Astrocyte of the cerebellum (primary cell): ENCODE data around the gene RAB33B.
A peak's percentile ranks its signal among the peaks of the same experiment; 100 is the strongest.

Experiments used
- DNase-seq: peaks from one replicate; pipeline ENCODE4 v3.0.0-alpha.2; 2011; ENCODE audit warnings: low read depth
- H3K4me3 ChIP-seq: 2 replicates; pipeline ENCODE4 v1.5.1; 2011; ENCODE audit warnings: mild to moderate bottlenecking, low read depth, low read length, moderate library complexity
- CTCF ChIP-seq: IDR thresholded peaks from 2 replicates; pipeline ENCODE4 v1.5.1; 2012; ENCODE audit warnings: low read length, low read depth, moderate library complexity, mild to moderate bottlenecking; ENCODE audit errors: missing control alignments
- in situ Hi-C: cut with HindIII; loops from 2 replicates; pipeline ENCODE4 v1.10.0; 2017; ENCODE audit warnings: low sequenced_read_pairs

Gene RAB33B

DNA sequence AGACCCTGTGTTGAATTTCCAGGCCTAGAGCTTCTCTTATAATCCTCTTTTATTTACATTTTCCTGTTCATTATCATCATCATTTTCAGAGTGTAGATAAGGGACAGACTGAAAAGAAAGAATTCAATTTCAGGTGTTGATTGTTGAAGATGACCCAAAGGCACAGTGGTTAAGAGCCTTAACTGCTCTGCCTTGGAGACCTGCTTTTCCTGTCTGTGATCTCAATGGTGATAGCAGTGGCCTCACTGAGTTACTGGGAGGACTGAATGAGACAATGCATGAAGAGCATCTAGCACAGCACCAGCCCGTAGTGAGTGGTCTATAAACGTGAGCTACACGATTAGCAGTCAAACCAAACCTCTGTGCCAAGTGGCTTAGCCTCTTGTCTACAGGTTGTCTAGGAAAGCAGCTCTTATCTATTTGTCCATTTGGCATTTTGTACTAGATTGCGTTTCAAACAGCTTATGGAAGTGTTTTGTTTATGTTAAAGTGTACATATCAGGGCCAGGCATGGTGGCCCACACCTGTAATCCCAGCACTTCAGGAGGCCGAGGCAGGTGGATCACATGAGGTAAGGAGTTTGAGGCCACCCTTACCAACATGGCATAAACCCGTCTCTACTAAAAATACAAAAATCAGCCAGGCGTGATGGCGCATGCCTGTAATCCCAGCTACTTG is 60.6 kb downstream of the RAB33B start:
- TF ChIP-seq CTCF = no peak
- no peak overlapping the region for H3K4me3 ChIP-seq
- in situ Hi-C loops = no loop called here
- no peak for DNase-seq

- H3K4me3 ChIP-seq = no peak overlapping the region
- no peak for DNase-seq
- TF ChIP-seq CTCF = no peak
- in situ Hi-C loops = no loop called here
Observed at GRCh38 chr4:139515531-139515958, 61.6 kb downstream of the RAB33B start.

DNA sequence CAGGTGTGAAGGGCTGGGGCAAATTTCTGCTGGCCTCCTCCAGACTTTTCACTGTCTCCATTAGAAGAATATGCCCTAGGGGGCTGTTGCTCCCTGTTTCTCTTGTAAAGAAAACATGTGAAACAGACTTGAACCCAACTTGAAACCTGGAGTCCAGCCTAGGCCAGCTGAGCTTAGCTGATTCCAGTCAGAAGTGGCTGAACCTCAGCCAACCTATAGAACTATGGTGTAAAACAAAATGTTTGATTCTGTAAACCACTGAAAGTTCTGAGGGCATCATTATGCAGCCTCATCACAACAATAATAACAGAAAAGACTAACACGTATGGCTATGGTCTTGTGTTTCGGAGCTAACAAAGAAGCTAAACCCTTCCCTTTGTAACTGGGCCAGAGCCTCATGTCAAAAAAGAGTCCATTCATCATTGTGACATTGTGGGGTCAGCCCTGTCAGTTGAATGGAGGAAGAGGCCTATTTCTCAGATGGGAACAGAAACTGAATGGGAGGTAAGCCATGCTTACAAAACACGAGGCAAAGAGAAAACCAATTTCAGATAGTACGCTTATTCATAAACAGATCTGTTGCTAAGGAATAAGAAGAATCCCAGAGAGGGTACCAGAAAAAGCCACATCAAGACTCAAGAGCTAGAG is 68.0 kb downstream of the RAB33B start:
- DNase-seq = no peak
- no peak for TF ChIP-seq CTCF
- in situ Hi-C loops = no loop called here
- no peak overlapping the region for H3K4me3 ChIP-seq

DNA sequence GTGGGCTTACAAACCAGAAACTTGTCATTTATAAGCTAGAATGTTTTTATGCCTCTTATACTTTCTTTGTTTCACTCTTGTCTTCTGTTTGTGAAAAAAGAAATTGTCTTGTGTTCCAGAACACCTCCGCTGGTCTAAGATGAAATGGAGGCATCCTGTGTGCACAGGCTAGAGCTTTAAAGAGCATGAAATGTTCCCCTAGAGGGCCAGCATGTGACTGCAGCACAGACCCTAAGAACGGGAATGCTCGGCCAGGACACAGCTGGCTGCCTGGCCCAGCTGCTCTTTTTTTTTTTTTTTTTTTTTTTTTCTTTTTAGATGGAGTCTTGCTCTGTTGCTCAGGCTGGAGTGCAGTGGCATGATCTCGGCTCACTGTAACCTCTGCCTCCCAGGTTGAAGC is 68.5 kb downstream of the RAB33B start:
- in situ Hi-C loops = no loop called here
- DNase-seq = no peak
- no peak overlapping the region for H3K4me3 ChIP-seq
- TF ChIP-seq CTCF = no peak

GRCh38 chr4:139523076-139523475 is 69.2 kb downstream of the RAB33B start:
- in situ Hi-C loops = no loop called here
- DNase-seq = peak; percentile 20
- H3K4me3 ChIP-seq = no peak overlapping the region
- TF ChIP-seq CTCF = no peak

DNA sequence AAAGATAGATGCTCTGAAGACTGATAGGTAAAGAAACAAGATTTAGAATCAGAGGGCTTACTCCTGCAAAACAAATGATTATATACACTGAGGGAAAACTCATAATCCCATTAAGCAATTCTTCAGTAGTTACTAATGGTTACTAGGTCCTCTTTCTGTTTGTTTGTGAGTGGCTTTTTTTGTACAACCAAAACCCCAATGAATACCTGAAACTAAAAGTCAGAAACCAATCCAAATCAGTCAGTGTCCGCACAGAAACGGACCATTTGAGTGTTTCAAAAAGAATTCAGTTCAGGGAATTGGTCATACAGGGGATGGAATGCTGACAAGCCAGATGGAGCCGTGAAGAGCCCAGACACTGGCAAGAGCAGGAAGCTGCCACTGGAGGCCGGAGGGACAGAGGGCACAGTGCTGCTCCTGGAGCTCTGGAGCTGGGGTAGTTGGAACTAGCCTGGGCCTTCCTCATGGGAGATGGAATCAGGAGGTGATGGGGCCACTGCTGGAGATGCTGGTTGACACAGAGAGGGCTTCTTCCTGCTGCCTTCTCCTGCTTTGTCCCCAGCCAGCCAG is 70.2 kb downstream of the RAB33B start:
- DNase-seq = no peak
- no peak overlapping the region for H3K4me3 ChIP-seq
- in situ Hi-C loops = no loop called here
- no peak for TF ChIP-seq CTCF
